Neural cell (in vitro differentiated cells): ENCODE data around the gene BPIFB6.

Experiments used
- CTCF ChIP-seq: fragments of 450-650 bp; IDR thresholded peaks from 2 replicates; pipeline ENCODE4 v1.5.1; 2014; ENCODE audit warnings: antibody characterized with exemption, mild to moderate bottlenecking, moderate library complexity; ENCODE audit not compliant: poor library complexity, severe bottlenecking
- EZH2 ChIP-seq: fragments of 200-600, 300-800 bp; shearing (Covaris generic), sonication (generic); IDR thresholded peaks from 2 replicates; pipeline ENCODE4 v1.6.1; 2014; ENCODE audit warnings: antibody characterized with exemption, low read length, borderline replicate concordance, mild to moderate bottlenecking; ENCODE audit not compliant: insufficient read depth, poor library complexity, severe bottlenecking
- REST ChIP-seq: IDR thresholded peaks from 2 replicates; pipeline ENCODE4 v1.6.1; 2012; ENCODE audit warnings: borderline replicate concordance
- SMC3 ChIP-seq: fragments of 450-650 bp; conservative IDR thresholded peaks from 2 replicates; pipeline ENCODE4 v1.6.1; 2014; ENCODE audit warnings: antibody characterized with exemption, mild to moderate bottlenecking, moderate library complexity; ENCODE audit not compliant: poor library complexity

- TF ChIP-seq CTCF (no peak), SMC3 (no peak), EZH2 (no peak), REST (no peak)
Measured at GRCh38 chr20:32984631-32985354, 46.7 kb upstream of the BPIFB6 start.
